GM19467 (cell line): Measurements from ENCODE around the gene STARD13.
"Not testable (repeated sequence)": the region's sequence is repeated elsewhere in the genome, so short reads cannot be mapped to it uniquely, and the experiment has no call there.

Experiments
- ATAC-seq: cut with Tn5 transposase; IDR thresholded peaks from one replicate; pipeline ENCODE4 v1.9.1; 2021; ENCODE audit warnings: mild to moderate bottlenecking, moderate library complexity; ENCODE audit not compliant: unreplicated experiment

The STARD13 gene

DNA sequence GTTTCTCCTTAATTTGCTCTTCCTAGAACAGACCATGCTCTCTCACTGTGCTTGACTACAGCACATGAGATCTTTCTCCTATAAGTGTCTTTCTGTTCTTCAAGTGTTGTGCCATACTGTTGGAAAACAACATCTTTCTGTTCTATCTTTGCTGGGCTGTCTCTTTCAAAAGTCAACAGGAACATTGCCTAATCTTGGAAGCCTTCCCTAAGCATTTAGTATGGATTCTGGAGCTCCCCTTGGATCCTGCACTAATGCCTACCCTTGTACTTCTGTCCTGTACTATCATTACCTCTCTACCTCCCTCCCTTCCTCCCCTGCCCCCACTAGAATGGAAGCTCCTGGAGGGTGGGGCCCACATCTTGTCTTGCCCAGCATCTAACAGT lies 26.8 kb downstream of the STARD13 start:
- ATAC-seq, result no peak

DNA sequence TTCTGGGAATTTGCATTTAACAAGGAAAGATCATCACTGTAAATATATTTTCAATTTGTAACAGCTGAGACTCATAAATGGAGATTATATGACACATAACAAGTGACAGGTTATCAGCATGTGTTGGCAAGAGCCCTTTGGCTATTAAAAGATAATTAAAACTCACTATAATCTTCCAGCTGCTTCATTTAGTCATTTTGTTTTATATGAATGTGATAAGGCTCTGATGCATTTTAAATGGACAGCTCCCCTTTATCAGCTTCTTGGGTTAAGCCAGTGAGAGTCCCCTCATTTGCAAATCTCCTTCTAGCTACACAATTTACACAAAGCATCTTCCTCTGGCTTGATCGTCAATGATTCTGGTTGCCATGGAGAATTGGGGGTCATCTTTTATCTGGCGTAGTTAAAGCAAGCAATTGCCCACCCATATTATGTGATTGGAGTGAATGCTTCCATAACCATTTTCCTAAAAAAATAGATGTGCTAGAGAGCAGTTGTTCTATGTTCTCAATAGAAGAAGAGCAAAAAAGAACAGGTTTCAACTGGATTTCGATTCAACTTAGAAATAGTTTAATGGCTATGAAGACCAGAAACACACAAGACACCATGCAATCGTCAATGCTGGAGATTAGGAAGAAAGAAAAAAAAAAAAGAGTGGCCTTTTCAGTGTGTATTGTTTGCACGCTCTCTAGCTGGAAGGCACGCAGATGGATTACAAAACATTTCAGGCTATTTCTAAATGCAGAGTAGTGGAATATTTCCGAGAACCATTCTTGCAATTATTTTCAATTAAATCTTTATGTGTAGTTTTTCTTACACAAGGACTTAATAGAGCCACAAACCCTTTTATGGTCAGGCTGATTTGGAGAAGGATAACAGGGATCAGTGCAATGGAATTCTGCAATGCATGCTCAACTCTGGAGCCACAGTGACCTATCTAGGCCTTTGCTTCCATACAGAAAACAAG lies 27.4 kb downstream of the STARD13 start:
- ATAC-seq, result no peak

DNA sequence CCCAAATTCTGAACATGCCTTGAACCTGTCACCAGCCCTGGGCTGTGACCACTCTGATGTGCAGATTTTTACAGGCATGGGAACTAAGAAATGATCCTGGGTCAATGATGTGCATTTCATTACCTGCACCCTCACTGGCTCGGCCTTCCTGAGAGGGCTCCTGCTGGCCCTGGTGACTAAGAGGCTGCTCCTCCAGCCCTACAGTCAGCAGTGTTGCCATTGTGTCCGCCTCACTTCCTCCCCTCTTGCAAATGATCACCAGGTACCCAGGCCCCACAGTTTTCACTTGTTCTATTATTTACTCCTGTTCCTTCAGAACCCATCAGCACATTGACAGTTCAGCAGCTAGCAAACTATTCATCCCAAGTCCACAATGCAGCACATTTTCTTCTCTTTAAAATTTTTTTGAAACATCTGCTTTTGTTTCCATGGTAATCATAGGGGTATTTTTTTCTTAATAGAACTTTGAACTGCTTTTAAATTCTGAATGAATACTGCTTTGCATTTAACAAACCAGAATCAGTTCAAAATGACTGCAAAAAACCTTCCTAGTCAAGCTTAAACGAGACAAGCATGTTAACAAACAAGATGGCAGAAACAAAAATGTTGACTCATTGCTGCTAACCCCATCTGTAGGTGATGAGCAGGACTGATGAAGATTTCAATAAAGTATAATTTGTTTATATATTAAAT lies 29.3 kb downstream of the STARD13 start:
- no peak for ATAC-seq

- no peak for ATAC-seq
These were observed 33.4 kb downstream of the STARD13 start for GRCh38 chr13:33252135-33252534.

- ATAC-seq, result no peak
These were observed 34.4 kb downstream of the STARD13 start for GRCh38 chr13:33251131-33251661.

DNA sequence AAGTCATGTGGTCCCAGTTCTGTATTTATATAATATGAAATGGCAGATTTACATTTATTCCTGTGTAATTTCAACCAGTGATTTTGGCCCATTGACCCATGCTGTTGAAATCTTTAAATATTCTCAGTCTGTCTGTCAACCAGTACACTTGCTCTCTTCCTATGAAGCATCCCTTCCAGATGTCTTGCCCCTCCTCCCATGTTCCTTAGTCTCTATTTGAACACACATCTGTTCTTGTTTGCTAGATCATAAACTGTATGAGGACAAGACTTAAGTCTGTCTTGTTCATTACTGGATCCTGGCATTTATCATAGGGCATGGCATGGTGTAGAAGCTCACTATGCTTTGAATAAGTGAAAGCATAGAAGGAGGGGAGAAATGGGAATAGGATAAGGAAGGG lies 34.9 kb downstream of the STARD13 start:
- no peak for ATAC-seq

DNA sequence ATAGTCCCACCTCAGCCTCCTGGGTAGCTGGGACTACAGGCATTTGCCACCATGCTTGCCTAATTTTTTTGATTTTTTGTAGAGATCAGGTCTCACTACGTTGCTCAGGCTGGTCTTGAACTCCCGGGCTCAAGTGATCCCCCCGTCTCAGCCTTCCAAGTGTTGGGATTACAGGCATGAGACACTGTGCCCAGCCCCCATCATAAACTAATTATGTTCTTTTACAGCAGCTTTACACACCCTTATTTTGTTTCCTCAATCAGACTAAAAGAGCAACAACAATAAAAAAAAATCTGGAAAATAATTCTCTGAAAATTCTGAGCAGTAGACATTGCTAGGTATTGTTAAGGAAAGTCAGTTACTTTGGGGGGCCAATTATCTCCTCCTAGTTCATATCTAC lies 35.7 kb downstream of the STARD13 start:
- no peak for ATAC-seq

GRCh38 chr13:33249066-33249465 lies 36.5 kb downstream of the STARD13 start:
- ATAC-seq, result no peak

GRCh38 chr13:33245505-33246158 lies 39.9 kb downstream of the STARD13 start:
- no peak for ATAC-seq

GRCh38 chr13:33244907-33245287 lies 40.7 kb downstream of the STARD13 start:
- no peak for ATAC-seq

DNA sequence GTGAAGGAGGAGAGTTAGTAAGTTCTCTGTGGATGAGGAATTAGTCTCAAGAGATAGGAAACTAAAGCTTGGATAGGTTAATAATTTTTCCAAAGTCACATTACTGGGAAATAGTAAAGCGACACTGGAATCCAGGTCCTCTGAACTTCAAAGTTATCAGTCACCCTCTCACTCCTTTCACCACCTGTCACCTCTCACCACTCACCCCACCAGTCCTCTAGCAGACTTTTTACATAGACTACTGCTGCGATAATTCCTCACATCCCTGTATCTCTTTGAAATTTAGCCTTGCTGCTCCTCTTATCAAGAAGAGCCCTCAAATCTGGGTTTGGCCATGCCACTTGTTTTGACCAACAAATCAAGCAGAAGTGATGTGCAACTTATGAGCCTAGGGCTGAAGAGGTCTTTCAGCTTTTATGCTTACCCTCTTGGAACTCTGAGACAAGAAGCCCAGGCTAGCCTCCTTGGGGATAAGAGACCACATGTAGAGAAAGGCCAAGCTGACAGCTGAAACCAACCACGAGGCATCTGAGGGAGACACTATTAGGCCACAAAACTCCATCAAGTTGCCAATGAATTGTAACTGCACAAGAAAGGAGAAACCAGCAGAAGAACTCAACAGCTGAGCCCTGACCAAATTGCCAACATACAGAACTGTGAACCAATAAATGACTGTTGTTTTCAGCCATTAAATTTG lies 41.2 kb downstream of the STARD13 start:
- ATAC-seq, result no peak

DNA sequence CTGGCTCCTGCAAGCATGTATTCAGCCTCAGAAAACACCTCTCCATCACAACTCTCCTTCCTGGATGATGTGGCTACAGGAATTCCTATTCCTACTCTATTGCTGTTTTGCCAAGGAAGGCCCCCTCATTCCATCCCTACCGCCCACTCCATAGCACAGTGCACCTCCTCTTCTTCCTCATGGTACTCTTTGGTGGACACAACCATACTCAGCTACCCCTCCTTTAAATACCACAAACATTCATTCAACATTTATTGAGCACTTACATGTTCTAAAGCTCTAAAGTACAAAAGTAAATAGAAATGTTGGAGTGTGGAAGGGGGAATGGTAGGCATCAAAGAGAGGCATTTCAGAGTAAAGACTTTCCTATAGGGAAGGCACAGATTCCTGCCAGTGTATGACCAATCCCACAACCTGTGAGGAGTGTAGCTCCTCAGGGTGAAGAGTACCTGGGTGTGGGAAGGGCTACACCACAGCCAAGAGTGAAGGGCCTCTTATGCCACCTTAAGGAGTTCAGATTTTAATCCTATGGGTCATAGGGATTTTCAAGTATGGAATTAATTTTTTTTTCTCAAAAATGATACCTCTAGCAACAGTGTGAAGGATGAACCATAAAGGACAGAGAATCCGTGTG lies 42.5 kb downstream of the STARD13 start:
- no peak for ATAC-seq

GRCh38 chr13:33242372-33242771 lies 43.2 kb downstream of the STARD13 start:
- not testable (repeated sequence) for ATAC-seq

GRCh38 chr13:33236021-33236420 lies 49.5 kb downstream of the STARD13 start:
- no peak for ATAC-seq

- no peak for ATAC-seq
These were observed 50.0 kb downstream of the STARD13 start for GRCh38 chr13:33235564-33235963.

- ATAC-seq, result no peak
These were observed 50.5 kb downstream of the STARD13 start for GRCh38 chr13:33235078-33235477.

DNA sequence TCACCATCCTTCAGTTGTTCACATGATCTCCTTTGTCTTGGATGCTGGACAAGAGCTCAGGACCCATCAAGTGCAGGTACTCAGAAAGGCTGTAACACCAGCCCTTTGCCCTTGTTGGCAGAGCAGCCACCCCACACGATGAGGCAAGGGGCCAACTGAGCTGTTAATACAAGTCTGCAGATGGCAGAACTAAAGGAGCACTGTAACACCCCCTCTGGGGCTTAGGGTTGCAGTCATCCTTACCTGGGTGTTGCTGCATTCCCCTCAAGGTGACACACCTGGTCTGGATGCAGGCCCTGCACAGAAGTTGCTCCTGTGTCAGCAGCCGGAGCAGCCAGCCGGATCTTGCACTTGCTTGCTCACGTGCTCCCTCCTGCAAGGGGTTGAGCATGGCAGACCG lies 52.0 kb downstream of the STARD13 start:
- ATAC-seq, result no peak

DNA sequence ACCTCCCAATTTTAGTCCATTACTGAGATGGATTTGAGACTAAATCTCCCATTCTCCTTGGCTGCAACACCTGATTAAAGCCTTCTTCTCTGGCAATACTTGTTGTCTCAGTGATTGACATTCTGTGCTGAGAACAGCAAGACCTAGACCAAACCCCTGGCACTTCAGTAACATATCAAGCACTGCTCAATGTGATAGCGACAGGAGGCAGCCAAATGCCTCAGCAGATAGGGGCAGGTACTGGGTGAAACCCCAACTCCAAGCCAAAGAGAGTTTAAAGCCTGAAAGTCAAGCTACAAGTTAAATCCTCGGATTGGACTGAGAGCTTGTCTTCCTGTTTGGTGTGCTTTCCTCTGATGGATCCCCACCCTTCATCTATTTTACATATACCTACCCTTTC lies 52.7 kb downstream of the STARD13 start:
- ATAC-seq, result no peak

- ATAC-seq, result no peak
These were observed 54.2 kb downstream of the STARD13 start for GRCh38 chr13:33231339-33231738.

DNA sequence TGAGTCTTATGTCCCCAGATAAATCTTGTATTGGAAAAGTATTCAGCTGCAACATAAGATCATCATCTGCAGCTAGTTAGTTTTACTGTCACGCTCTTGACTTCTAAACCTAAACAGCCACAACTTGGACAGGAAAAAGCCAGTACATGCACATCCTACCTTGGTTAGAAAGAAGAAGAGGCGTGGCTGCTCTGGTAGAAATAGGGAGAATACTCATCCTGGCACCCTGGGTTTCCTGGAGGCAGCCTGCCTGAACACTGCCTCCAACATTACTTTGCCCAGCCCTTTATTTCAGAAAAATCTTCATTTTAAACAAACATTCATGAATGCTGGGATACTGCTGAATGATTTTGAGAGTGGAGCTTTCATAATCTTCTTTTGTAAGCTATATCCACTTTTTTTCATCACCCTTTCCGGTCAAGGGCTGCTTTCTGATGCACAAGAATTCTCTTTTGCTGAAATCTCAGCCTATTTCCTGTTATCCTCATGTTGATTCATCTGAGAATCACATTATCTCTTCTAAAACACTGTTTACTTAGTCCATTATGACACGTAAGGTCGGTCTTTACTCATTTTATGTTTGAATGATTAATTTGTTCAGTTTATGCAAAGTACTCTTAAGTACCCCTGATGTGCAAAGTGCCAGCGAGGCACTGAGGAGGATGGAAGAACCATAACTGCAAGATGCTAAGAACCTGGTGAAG lies 55.2 kb downstream of the STARD13 start:
- ATAC-seq, result no peak
